C4-2B (cell line): ENCODE measurements around the gene RBBP9.
"Not testable (repeated sequence)": the region's sequence is repeated elsewhere in the genome, so short reads cannot be mapped to it uniquely, and the experiment has no call there.

Source experiments
- H3K27ac ChIP-seq: fragments of 450-650 bp; 2 replicates; pipeline ENCODE4 v1.5.1; 2017
- ZFX ChIP-seq: fragments of 450-650 bp; IDR thresholded peaks from 2 replicates; pipeline ENCODE4 v1.6.1; 2017
- TF ChIP-seq, protein P1 (sequence below): fragments of 450-650 bp; conservative IDR thresholded peaks from 2 replicates; pipeline ENCODE4 v1.5.1; 2017; ENCODE audit warnings: mild to moderate bottlenecking

The RBBP9 gene

DNA sequence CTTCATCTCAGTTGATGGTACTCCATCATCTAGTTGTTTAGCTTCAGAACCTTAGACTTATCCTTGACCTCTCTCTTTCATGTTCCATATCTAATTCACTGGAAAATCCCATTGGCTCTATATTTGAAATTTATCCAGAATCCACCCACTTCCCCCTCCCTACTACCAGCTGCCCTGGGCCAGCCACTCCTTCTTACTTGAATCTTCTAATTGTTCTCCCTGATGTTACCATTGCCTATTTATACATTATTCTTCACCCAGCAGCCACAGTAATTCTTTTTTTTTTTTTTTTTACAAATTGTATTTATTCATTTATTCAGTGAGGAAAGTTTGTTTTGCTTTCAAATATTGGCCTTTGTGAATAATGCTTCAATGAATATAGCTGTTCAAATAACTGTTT lies 18.9 kb upstream of the RBBP9 start:
- TF ChIP-seq, protein P1, sequence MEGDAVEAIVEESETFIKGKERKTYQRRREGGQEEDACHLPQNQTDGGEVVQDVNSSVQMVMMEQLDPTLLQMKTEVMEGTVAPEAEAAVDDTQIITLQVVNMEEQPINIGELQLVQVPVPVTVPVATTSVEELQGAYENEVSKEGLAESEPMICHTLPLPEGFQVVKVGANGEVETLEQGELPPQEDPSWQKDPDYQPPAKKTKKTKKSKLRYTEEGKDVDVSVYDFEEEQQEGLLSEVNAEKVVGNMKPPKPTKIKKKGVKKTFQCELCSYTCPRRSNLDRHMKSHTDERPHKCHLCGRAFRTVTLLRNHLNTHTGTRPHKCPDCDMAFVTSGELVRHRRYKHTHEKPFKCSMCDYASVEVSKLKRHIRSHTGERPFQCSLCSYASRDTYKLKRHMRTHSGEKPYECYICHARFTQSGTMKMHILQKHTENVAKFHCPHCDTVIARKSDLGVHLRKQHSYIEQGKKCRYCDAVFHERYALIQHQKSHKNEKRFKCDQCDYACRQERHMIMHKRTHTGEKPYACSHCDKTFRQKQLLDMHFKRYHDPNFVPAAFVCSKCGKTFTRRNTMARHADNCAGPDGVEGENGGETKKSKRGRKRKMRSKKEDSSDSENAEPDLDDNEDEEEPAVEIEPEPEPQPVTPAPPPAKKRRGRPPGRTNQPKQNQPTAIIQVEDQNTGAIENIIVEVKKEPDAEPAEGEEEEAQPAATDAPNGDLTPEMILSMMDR: no peak
- no peak for TF ChIP-seq ZFX
- no peak overlapping the region for H3K27ac ChIP-seq

DNA sequence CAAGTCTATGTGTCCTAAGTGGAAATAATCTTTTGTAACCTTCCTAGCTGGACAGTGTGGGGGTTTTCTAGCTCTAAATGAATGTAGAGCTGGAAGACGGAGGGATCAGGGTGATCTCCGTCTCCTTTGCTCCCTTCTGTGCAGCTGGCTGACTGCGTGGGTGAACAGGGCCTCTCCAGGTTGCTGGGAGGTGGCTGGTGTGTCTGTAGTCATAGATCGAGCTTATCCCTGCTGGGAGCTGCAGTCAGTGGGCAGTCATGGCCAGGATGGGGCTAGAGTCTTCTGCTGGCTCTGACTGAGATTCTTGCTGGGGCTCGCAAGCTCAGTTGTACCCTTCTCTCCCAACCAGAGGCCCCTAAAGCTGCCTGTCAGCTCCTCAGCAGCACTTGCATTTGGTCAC lies 17.1 kb upstream of the RBBP9 start:
- no peak overlapping the region for H3K27ac ChIP-seq
- TF ChIP-seq ZFX: no peak
- TF ChIP-seq, protein P1: no peak

DNA sequence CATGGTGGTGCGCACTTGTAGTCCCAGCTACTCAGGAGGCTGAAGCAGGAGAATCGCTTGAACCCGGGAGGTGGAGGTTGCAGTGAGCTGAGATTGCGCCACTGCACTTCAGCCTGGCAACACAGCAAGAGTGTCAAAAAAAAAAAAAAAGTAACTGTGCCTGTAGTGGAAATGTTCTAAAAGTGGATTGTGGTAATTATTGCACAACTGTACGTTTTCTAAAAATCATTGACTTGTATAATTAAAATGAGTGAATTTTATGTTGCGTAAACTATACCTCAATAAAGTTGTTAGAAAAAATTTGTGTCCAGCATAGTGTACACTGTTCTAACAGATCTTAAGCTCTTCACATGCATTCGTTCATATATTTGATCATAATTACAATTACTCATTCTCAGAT lies 16.2 kb upstream of the RBBP9 start:
- TF ChIP-seq, protein P1: no peak
- TF ChIP-seq ZFX: no peak
- H3K27ac ChIP-seq: no peak overlapping the region

DNA sequence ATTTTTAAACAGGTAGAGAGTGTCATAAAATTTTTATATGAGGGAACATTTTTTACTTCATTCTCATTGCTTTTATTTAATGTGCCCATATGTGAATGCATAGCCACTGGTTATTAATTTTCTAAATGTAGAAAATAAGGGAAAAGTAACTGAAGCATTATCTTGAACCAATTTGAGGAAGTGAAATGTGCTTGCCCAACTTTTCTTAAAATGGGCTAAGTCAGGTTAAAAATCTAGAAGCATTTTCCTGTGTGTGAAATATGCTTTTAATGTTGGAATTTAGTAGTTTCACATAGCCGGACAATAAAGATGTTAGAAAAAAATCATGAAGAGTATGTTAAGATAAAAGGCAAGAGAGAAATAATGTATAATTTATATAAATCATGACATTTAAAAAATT lies 14.5 kb upstream of the RBBP9 start:
- TF ChIP-seq, protein P1: no peak
- TF ChIP-seq ZFX: no peak

DNA sequence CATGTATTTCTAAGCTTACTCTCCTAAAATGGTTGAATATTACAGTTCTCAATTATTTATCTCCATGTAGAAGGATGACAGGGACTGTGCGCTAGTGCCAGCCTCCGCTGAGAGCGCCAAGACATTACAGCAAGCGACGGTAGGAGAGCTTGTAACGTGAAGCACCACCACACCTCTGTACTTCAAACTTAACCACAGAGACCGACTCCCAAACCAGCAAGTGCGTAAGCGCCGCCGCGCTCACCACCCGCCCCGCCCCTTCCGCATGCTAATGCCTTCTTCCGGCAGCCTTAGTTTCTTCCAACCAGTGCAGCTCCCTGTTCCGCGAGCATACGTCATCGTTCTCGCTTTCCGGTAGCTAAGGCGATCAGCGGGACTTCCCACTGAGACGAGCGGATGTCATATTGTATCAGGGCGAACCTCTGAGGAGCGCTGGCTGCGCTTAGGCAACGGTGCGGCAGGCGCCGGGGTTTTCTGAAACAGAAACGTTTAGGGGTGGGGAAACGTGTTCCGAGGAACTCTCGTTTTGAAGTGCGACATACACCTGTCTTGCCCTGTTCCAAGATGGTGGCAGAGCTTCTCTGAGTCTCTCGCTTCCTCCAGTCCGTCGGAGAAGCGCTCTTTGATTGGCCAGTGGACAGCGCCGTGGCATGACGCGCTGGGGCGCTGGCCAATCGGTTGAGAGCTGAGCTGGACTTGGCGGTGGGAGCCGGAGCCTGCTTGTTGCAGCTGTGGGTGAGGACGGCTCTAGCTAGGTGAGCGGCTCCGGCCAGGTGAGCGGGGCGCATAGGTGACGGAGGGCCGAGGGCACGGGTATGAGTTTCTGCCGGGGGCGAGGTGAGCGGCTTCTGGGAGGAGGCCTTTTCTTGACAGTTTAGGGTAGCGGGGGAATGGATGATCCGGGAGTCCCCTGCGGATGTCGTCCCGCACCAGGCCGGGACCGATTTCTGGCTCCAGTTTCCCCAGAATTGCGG lies 10.5 kb upstream of the RBBP9 start, which contains the start of gene SEC23B:
SEC23B (plus strand) TSS at position 723 of the 974 bp plus-strand sequence. CDS start 2,896 bp downstream, outside the sequence.
- peak within 1 kb of the TSS; percentile 81 for H3K27ac ChIP-seq
- peak; percentile 56 for TF ChIP-seq ZFX
- TF ChIP-seq, protein P1: no peak

More for the DNA sequence above, 14.5 kb upstream of the RBBP9 start:
- H3K27ac ChIP-seq: no peak overlapping the region

DNA sequence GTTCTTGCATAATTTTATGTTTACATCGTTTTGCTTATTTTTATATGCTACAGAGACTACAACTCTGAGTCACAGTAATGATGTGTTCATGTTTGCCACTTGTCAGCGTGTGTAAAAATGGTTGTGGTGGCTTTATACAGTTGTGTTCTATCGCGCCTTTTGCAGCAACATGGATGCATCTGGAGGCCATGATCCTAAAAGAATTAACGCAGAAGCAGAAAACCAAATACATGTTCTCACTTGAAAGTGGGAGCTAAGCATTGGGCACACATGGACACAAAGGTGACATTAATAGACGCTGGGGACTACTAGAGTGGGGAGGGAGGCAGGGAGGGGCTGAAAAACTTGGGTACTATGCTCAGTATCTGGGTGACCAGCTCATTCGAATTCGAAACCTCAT lies 9.7 kb upstream of the RBBP9 start:
- H3K27ac ChIP-seq: peak overlapping the region; percentile 81
- no peak for TF ChIP-seq ZFX
- TF ChIP-seq, protein P1: no peak

DNA sequence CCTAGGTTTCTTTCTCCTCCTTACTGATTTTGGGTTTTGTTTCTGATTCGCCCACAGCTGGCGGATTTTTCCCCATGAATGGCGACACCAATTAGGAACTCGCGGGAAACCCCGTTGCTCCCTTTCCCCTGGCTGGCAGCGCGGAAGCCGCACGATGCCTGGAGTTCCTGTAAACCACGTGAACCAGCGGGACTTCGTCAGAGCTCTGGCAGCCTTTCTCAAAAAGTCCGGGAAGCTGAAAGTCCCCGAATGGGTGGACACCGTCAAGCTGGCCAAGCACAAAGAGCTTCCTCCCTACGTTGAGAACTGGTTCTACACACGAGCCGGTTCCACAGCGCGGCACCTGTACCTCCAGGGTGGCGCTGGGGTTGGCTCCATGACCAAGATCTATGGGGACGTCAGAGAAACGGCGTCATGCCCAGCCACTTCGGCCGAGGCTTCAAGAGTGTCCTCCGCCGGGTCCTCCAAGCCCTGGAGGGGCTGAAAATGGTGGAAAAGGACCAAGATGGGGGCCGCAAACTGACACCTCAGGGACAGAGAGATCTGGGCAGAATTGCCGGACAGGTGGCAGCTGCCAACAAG lies 7.5 kb upstream of the RBBP9 start:
- no peak for TF ChIP-seq ZFX
- TF ChIP-seq, protein P1: no peak
- H3K27ac ChIP-seq: no peak overlapping the region

DNA sequence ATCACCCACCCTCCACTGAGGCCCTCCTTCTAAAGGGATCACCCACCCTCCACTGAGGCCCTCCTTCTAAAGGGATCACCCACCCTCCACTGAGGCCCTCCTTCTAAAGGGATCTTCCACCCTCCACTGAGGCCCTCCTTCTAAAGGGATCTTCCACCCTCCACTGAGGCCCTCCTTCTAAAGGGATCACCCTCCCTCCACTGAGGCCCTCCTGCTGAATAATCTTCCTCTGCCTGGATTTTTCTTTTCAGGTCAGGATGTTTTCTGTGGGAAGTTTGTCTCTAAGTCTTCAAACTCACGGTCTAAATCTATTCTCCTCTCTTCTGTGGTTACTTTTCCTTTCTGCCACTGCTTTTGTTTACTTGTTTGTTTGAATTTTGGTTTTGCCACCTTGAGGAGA lies 4.6 kb upstream of the RBBP9 start:
- H3K27ac ChIP-seq: not testable (repeated sequence)
